NB4 (cell line): ENCODE data around the gene OOSP4B.

Source experiments
- POLR2A ChIP-seq: IDR thresholded peaks from 2 replicates; pipeline ENCODE4 v1.6.1; 2011; ENCODE audit warnings: mild to moderate bottlenecking; ENCODE audit not compliant: insufficient read length; ENCODE audit errors: extremely low read depth
- TF ChIP-seq, protein P1 (sequence below): IDR thresholded peaks from one replicate; pipeline ENCODE4 v1.5.1; 2012; ENCODE audit warnings: low read depth, low read length
- TF ChIP-seq, protein P2 (sequence below): IDR thresholded peaks from 2 replicates; pipeline ENCODE4 v1.6.1; 2011; ENCODE audit warnings: low read depth, low read length

DNA sequence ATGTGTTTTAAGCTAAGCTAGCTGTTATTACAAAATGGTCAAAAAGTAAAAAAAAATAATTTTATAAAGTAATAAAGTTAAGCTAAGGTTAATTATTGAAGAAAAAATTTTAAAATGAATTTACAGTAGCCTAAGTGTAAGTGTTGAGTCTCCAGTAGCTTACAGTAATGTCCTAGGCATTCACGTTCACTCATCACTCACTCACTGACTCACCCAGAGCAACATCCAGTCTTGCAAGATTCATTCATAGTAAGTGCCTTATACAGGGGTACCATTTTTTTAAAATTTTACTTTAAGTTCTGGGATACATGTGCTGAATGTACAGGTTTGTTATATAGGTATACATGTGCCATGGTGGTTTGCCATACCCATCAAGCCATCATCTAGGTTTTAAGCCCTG lies 11.6 kb upstream of the OOSP4B start:
- TF ChIP-seq, protein P1, sequence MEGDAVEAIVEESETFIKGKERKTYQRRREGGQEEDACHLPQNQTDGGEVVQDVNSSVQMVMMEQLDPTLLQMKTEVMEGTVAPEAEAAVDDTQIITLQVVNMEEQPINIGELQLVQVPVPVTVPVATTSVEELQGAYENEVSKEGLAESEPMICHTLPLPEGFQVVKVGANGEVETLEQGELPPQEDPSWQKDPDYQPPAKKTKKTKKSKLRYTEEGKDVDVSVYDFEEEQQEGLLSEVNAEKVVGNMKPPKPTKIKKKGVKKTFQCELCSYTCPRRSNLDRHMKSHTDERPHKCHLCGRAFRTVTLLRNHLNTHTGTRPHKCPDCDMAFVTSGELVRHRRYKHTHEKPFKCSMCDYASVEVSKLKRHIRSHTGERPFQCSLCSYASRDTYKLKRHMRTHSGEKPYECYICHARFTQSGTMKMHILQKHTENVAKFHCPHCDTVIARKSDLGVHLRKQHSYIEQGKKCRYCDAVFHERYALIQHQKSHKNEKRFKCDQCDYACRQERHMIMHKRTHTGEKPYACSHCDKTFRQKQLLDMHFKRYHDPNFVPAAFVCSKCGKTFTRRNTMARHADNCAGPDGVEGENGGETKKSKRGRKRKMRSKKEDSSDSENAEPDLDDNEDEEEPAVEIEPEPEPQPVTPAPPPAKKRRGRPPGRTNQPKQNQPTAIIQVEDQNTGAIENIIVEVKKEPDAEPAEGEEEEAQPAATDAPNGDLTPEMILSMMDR = no peak
- no peak for TF ChIP-seq POLR2A
- TF ChIP-seq, protein P2, sequence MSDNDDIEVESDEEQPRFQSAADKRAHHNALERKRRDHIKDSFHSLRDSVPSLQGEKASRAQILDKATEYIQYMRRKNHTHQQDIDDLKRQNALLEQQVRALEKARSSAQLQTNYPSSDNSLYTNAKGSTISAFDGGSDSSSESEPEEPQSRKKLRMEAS = no peak
